DND-41 (cell line): ENCODE results near the gene TMEM125.

Experiments used
- CTCF ChIP-seq: IDR thresholded peaks from 2 replicates; pipeline ENCODE4 v1.5.1; 2012; ENCODE audit warnings: borderline replicate concordance, low read length, moderate library complexity, mild to moderate bottlenecking; ENCODE audit not compliant: poor library complexity, severe bottlenecking; ENCODE audit errors: extremely low read depth
- EZH2 ChIP-seq: IDR thresholded peaks from 3 replicates; pipeline ENCODE4 v1.6.1; 2012; ENCODE audit warnings: borderline replicate concordance, low read depth, mild to moderate bottlenecking, moderate library complexity, low read length, inconsistent platforms; ENCODE audit not compliant: severe bottlenecking

GRCh38 chr1:43319288-43319687 lies 49.5 kb downstream of the TMEM125 start:
- TF ChIP-seq CTCF = no peak
- TF ChIP-seq EZH2 = no peak
